Psoas muscle (tissue), 8 donors: Measurements from ENCODE around the gene PEX26. TPM values are rescaled to one million over a fixed set of nuclear protein-coding genes. Genes with fewer than 3 reads are reported as not detected.

Source experiments
- ATAC-seq, 4 donors: fragments of 200-7000 bp; cut with Tn5 transposase; one replicate each; pipeline ENCODE4 v1.9.1; 2020; ENCODE audit warnings: moderate library complexity in 3 of 4, mild to moderate bottlenecking in 2 of 4
- DNase-seq, 2 donors: peaks; one replicate each; pipeline ENCODE4 v3.0.0-alpha.2; 2020
- H3K27ac ChIP-seq: fragments of 200-600 bp; one replicate; pipeline ENCODE4 v1.8.0; 2022
- H3K27me3 ChIP-seq, 3 donors: fragments of 200-600 bp in 1 of 3; one replicate each; pipeline versions ENCODE4 v1.6.1 to v1.8.0; 2013 to 2022; ENCODE audit warnings: low read length in 2 of 3, mild to moderate bottlenecking in 2 of 3, moderate library complexity in 1 of 3; ENCODE audit not compliant: insufficient read depth in 3 of 3
- H3K36me3 ChIP-seq, 2 donors: fragments of 200-600 bp in 1 of 2; one replicate each; pipeline versions ENCODE4 v1.6.1 to v1.8.0; 2013 to 2022; ENCODE audit warnings: low read depth in 1 of 2, mild to moderate bottlenecking in 1 of 2, moderate library complexity in 1 of 2; ENCODE audit not compliant: insufficient read depth in 1 of 2
- H3K4me1 ChIP-seq: fragments of 200-600 bp; one replicate; pipeline ENCODE4 v1.8.0; 2022
- H3K4me3 ChIP-seq: fragments of 200-600 bp; one replicate; pipeline ENCODE4 v1.8.0; 2022; ENCODE audit warnings: mild to moderate bottlenecking
- H3K9me3 ChIP-seq: fragments of 200-600 bp; one replicate; pipeline ENCODE4 v1.8.0; 2022
- WGBS, 3 donors: extraction: QIAGEN DNeasy Blood & Tissue Kit; methylation state at CpG; one replicate each; pipeline versions ENCODE4 v1.1.6 to v1.1.7; 2013; 5-methylcytosine and 5-hydroxymethylcytosine counted together
- intact Hi-C, 2 donors: fragments of 100-400 bp; cut with DNase I; formaldehyde crosslinking; loops; one replicate each; pipeline versions ENCODE4 v1.11.0 to v1.14.2; 2022
- polyA plus RNA-seq, 3 donors: library from polyadenylated mRNA; stranded (reverse); fragments of 200-250 nt; gene quantifications; one replicate each; pipeline ENCODE4 v1.2.3, GENCODE V29; 2013
- total RNA-seq, 4 donors: library from RNA; stranded (reverse); fragmentation: NEBNext Ultra II Directional in 2 of 4; extraction: Animal tissue kit (Norgen Biotek cat#: 25700) in 2 of 4; gene quantifications; one replicate each; pipeline versions ENCODE4 v1.2.1 to v1.2.4, GENCODE V29; 2021 to 2023
- TF ChIP-seq, protein P1 (sequence below): fragments of 200-600 bp; IDR thresholded peaks from one replicate; pipeline ENCODE4 v1.8.0; 2022; ENCODE audit warnings: antibody characterized with exemption
- donor health status: healthy with polysubstance abuse.
- donor health status: DM: no; HTN: no; CAD: no; lungs with moderate emphysema.
- donor health status: Bipolar disorder and iron deficiency.
- donor health status: healthy.
- donor health status: DM: yes; HTN: yes; CAD: no.
- donor health status: DM: no; HTN: no; CAD: no.
- donor health status: DM: no; HTN: no; CAD: no.
- donor health status: DM: yes; HTN: yes; CAD: no.

PEX26 gene
- total and polyA plus RNA-seq, 7 donors: 11.2 to 23.4 (median 18.8) TPM

DNA sequence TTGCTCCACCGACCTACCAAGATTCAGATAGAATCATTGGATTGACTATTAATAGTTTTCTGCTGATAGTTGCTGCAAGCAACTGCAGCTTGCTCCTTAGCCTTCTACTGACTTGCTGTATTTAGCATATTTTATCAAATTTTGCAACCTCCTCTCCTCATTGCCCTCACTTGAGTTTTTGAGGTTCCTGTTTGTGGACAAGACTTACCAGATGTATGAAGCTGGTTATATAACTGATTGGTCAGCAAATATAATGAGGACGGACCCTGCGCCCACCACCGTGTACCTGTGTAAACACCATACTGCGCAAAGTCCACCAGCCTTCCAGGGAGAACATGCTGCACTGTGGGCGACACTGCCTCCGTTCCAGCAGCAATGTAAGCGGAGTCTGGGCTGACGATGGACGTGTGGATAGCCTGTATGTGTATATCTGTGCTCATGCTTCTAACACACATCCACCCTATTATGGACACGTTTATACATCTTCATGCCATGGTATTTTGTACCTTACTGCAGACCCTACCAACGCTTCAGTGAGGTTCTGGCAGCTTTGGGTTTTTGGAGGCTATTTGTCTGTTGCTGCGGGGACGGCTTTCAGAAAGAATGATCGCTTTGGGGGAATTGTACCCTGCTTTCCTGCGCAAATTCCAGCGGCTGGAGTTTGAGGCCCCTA, 70.6 kb downstream of the PEX26 start:
- Histone ChIP-seq H3K4me3 (no peak overlapping the region), H3K4me1 (peaks cover 5% of the 10 kb centered on the region), H3K36me3 (no peaks in the 10 kb centered on the region), H3K27me3 (no peaks in the 10 kb centered on the region), H3K9me3 (no peaks in the 10 kb centered on the region), H3K27ac (no peak overlapping the region)
- ATAC-seq: no peak
- intact Hi-C loops: no loop called here
- WGBS, 3 donors: 91 to 96% (median 92%) methylated on average over 17 of the region's 17 CpGs
- no peak for DNase-seq
- TF ChIP-seq, protein P1, sequence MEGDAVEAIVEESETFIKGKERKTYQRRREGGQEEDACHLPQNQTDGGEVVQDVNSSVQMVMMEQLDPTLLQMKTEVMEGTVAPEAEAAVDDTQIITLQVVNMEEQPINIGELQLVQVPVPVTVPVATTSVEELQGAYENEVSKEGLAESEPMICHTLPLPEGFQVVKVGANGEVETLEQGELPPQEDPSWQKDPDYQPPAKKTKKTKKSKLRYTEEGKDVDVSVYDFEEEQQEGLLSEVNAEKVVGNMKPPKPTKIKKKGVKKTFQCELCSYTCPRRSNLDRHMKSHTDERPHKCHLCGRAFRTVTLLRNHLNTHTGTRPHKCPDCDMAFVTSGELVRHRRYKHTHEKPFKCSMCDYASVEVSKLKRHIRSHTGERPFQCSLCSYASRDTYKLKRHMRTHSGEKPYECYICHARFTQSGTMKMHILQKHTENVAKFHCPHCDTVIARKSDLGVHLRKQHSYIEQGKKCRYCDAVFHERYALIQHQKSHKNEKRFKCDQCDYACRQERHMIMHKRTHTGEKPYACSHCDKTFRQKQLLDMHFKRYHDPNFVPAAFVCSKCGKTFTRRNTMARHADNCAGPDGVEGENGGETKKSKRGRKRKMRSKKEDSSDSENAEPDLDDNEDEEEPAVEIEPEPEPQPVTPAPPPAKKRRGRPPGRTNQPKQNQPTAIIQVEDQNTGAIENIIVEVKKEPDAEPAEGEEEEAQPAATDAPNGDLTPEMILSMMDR: no peak

DNA sequence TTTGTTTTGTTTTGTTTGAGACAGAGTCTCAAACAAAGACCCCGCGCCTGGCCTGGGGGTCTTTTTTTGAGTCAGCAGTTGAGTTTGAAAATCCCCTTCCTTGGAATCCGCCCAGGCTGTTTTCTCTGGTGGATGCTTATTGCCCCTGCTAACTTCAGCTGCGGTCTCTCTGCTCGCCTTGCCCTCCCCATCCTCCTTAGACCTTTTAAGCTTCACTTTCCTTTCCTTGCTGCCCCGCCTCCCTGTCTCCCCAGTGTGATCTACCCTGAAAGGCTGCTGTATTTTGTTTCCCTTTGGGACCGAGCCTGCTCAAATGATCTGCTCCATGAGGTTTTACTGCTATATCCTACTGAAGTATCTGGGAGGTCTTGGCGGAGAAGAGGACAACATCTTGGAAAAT, 74.7 kb downstream of the PEX26 start:
- H3K27me3 ChIP-seq: no peaks in the 10 kb centered on the region
- WGBS, 3 donors: 85 to 95% (median 91%) methylated on average over 8 of the region's 8 CpGs
- intact Hi-C loops: no loop called here
- no peaks in the 10 kb centered on the region for H3K36me3 ChIP-seq
- H3K4me3 ChIP-seq: no peak overlapping the region
- no peak overlapping the region for H3K27ac ChIP-seq
- ATAC-seq (no peak), DNase-seq (no peak)
- H3K9me3 ChIP-seq: no peaks in the 10 kb centered on the region
- peaks cover 5% of the 10 kb centered on the region for H3K4me1 ChIP-seq
- TF ChIP-seq, protein P1: no peak

DNA sequence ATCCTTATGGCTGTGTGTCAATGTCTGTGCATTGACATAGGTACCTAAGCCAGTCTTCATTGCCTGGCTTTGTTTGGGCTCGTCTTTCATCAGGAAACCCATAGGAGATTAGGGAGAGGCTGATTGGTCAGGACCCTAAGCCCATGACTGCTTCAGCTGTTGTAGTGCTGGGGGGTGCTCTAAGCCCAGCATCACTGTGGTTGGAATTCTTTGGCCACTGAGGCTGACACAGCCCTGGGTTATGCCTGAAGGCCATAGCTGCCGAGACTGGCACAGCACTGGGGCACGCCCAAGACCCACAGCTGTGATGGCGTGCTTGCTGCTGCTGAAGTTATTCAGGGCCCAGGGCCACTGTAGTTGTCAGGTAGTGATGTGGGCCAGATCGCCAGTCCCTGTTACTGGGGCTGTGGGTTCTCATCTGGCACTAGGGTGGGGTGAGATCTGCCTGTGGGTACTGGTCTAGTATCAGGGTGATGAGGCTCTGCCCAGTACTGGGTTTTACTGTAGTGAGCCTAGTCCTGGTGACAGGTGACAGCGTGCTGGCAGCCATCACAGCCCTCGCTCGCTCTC, 77.1 kb downstream of the PEX26 start:
- Histone ChIP-seq H3K4me1 (peaks cover 5% of the 10 kb centered on the region), H3K4me3 (no peak overlapping the region), H3K9me3 (no peaks in the 10 kb centered on the region), H3K27ac (no peak overlapping the region), H3K27me3 (no peaks in the 10 kb centered on the region), H3K36me3 (no peaks in the 10 kb centered on the region)
- WGBS, 3 donors: 91 to 94% (median 91%) methylated on average over 7 to 8 of the region's 8 CpGs
- intact Hi-C loops: no loop called here
- ATAC-seq: no peak
- no peak for DNase-seq
- TF ChIP-seq, protein P1: no peak

Other genes starting within 250 kb of the PEX26 start
- 10 to 100 TPM; 15.5 to 38.3 (median 27.1) TPM for gene MICAL3, start 53.4 kb upstream of the PEX26 start, total RNA-seq
- gene MICAL3, start 53.4 kb upstream of the PEX26 start, polyA plus RNA-seq: 1 to 10 TPM; 2.1 to 6.9 (median 3.5) TPM
- gene TUBA8, start 32.8 kb downstream of the PEX26 start, total RNA-seq: 100 to 1,000 TPM in 3 of 4 donors, 10 to 100 TPM in 1; 80.2 to 150 (median 118) TPM
- gene TUBA8, start 32.8 kb downstream of the PEX26 start, polyA plus RNA-seq: 100 to 1,000 TPM in 2 of 3 donors, 10 to 100 TPM in 1; 38.8 to 142 (median 115) TPM
- gene USP18, start 72.2 kb downstream of the PEX26 start, total RNA-seq: 1 to 10 TPM; 1.4 to 4.7 (median 2.6) TPM
- 1 to 10 TPM; 1.6 to 4.8 (median 3.2) TPM for gene USP18, start 72.2 kb downstream of the PEX26 start, polyA plus RNA-seq